AG04449 (cell line): ENCODE data around the gene MFSD12.

Experiments used
- CTCF ChIA-PET: fragments of 350-600 bp; formaldehyde crosslinking; extraction: SDS; loops from one replicate; lab custom pipeline; 2021; ENCODE audit warnings: antibody characterized with exemption; lab: Yijun Ruan, JAX
- POLR2A ChIA-PET: fragments of 400-600, 350-600 bp; formaldehyde crosslinking; extraction: SDS; loops from one replicate; lab custom pipeline; 2020; ENCODE audit warnings: antibody characterized with exemption, inconsistent platforms; lab: Yijun Ruan, JAX
- DNase-seq: peaks from one replicate; pipeline ENCODE4 v3.0.0-alpha.2; 2010; ENCODE audit warnings: low read depth, low spot score
- H3K4me3 ChIP-seq: 2 replicates; pipeline ENCODE4 v1.5.1; 2011; ENCODE audit warnings: low read depth, mild to moderate bottlenecking, control low read depth, low read length
- CTCF ChIP-seq: IDR thresholded peaks from one replicate; pipeline ENCODE4 v1.5.1; 2011; ENCODE audit warnings: mild to moderate bottlenecking, moderate library complexity, low read length, control low read depth, inconsistent platforms; ENCODE audit not compliant: insufficient read depth; ENCODE audit errors: missing control alignments

Gene MFSD12

GRCh38 chr19:3505598-3506383 lies 51.6 kb downstream of the MFSD12 start, which contains the start of gene FZR1:
FZR1 (plus strand) TSS chr19:3506311; CDS start chr19:3522990, 16,679 bp downstream.
- peak; percentile 82 for DNase-seq
- no peak for TF ChIP-seq CTCF
- ChIA-PET CTCF (interaction anchor here (0.9 to 3.4 kb wide), 2 partner anchors 33 to 76 kb away, joined by 3 to 9 read pairs; no protein-coding TSS in a partner anchor), POLR2A (no interaction called here)
- H3K4me3 ChIP-seq: peak within 1 kb of the TSS; percentile 91

- no peak overlapping the region for H3K4me3 ChIP-seq
- POLR2A ChIA-PET: no interaction called here
- DNase-seq: no peak
- TF ChIP-seq CTCF: no peak
- CTCF ChIA-PET: interaction anchor here (2.2 to 3.4 kb wide), 2 partner anchors 19 to 32 kb away, joined by 4 to 9 read pairs; no protein-coding TSS in a partner anchor
Measured at GRCh38 chr19:3504735-3505134, 52.7 kb downstream of the MFSD12 start.

GRCh38 chr19:3503036-3503572 lies 54.3 kb downstream of the MFSD12 start:
- DNase-seq: no peak
- CTCF ChIA-PET: interaction anchor here (1.3 to 3.4 kb wide), 5 partner anchors 10 to 279 kb away, joined by 3 to 9 read pairs (median 4); no protein-coding TSS in a partner anchor
- POLR2A ChIA-PET: no interaction called here
- H3K4me3 ChIP-seq: no peak overlapping the region
- no peak for TF ChIP-seq CTCF

- no peak for DNase-seq
- POLR2A ChIA-PET: no interaction called here
- no peak overlapping the region for H3K4me3 ChIP-seq
- no peak for TF ChIP-seq CTCF
- CTCF ChIA-PET: interaction anchor here (1.1 to 1.7 kb wide), 3 partner anchors 12 to 197 kb away, joined by 3 to 6 read pairs (median 4); no protein-coding TSS in a partner anchor
Measured at GRCh38 chr19:3501780-3502179, 55.6 kb downstream of the MFSD12 start.

GRCh38 chr19:3500429-3501101 lies 56.8 kb downstream of the MFSD12 start, which contains the start of gene DOHH:
DOHH (minus strand) TSS chr19:3500674; CDS start chr19:3496814, 3,860 bp downstream.
- peak within 1 kb of the TSS; percentile 90 for H3K4me3 ChIP-seq
- peak; percentile 78 for DNase-seq
- no peak for TF ChIP-seq CTCF
- POLR2A ChIA-PET: interaction anchor here (0.5 to 0.6 kb wide), 4 partner anchors 15 to 441 kb away, joined by 3 to 4 read pairs (median 3); no protein-coding TSS in a partner anchor
- CTCF ChIA-PET: interaction anchor here (1.2 to 2.7 kb wide), 4 partner anchors 14 to 195 kb away, joined by 5 to 11 read pairs (median 8); no protein-coding TSS in a partner anchor
